Measurements from ENCODE around the gene FGD4.

The FGD4 gene

GRCh38 chr12:32413412-32413811, 14.1 kb downstream of the FGD4 start:
- no peak for DNase-seq

- DNase-seq = no peak
Measured at GRCh38 chr12:32418221-32418620, 18.9 kb downstream of the FGD4 start.

- no peak for DNase-seq
Measured at GRCh38 chr12:32418903-32419519, 19.7 kb downstream of the FGD4 start.

GRCh38 chr12:32419520-32419960, 20.2 kb downstream of the FGD4 start:
- no peak for DNase-seq

- DNase-seq = no peak
Measured at GRCh38 chr12:32420356-32420755, 21.0 kb downstream of the FGD4 start.

- no peak for DNase-seq
Measured at GRCh38 chr12:32423559-32423958, 24.2 kb downstream of the FGD4 start.

GRCh38 chr12:32431025-32431424, 31.7 kb downstream of the FGD4 start:
- DNase-seq = no peak

GRCh38 chr12:32435921-32436705, 36.8 kb downstream of the FGD4 start:
- no peak for DNase-seq

- no peak for DNase-seq
Measured at GRCh38 chr12:32437095-32437515, 37.7 kb downstream of the FGD4 start.

GRCh38 chr12:32440120-32440865, 40.9 kb downstream of the FGD4 start:
- DNase-seq = no peak

- no peak for DNase-seq
Measured at GRCh38 chr12:32443491-32443890, 44.1 kb downstream of the FGD4 start.

GRCh38 chr12:32444895-32445294, 45.5 kb downstream of the FGD4 start:
- peak; percentile 85 for DNase-seq

GRCh38 chr12:32445356-32445755, 46.0 kb downstream of the FGD4 start:
- no peak for DNase-seq

GRCh38 chr12:32446316-32447119, 47.2 kb downstream of the FGD4 start:
- no peak for DNase-seq

GRCh38 chr12:32448586-32448985, 49.2 kb downstream of the FGD4 start:
- no peak for DNase-seq

- DNase-seq = no peak
Measured at GRCh38 chr12:32450363-32450762, 51.0 kb downstream of the FGD4 start.

- no peak for DNase-seq
Measured at GRCh38 chr12:32450768-32451167, 51.4 kb downstream of the FGD4 start.

- no peak for DNase-seq
Measured at GRCh38 chr12:32451816-32452215, 52.5 kb downstream of the FGD4 start.

- DNase-seq = no peak
Measured at GRCh38 chr12:32454075-32454474, 54.7 kb downstream of the FGD4 start.

GRCh38 chr12:32454866-32455265, 55.5 kb downstream of the FGD4 start:
- DNase-seq = no peak

GRCh38 chr12:32455607-32456071, 56.3 kb downstream of the FGD4 start:
- DNase-seq = peak; percentile 11

GRCh38 chr12:32457251-32458025, 58.1 kb downstream of the FGD4 start:
- DNase-seq = no peak

Data from NCI-H2171 (cell line).